Mesothelial cell of epicardium (in vitro differentiated cells): ENCODE data around the gene ARHGAP22. TPM values are rescaled to one million over a fixed set of nuclear protein-coding genes. Genes with fewer than 3 reads are reported as not detected.

ENCODE experiments used
- DNase-seq, 2 experiments: peaks; one replicate each; pipeline ENCODE4 v3.0.0; 2021; ENCODE audit warnings: low spot score in 2 of 2; ENCODE audit not compliant: unreplicated experiment in 2 of 2
- H3K27ac Mint-ChIP-seq: 2 replicates; pipeline ENCODE4 v1.8.0; 2021; ENCODE audit warnings: mixed read lengths
- H3K27me3 Mint-ChIP-seq: 2 replicates; pipeline ENCODE4 v1.8.0; 2021; ENCODE audit warnings: low read depth, mixed read lengths
- H3K36me3 Mint-ChIP-seq: 2 replicates; pipeline ENCODE4 v1.8.0; 2021; ENCODE audit warnings: mixed read lengths
- H3K4me1 Mint-ChIP-seq: 2 replicates; pipeline ENCODE4 v1.8.0; 2021; ENCODE audit warnings: mixed read lengths
- H3K4me3 Mint-ChIP-seq: 2 replicates; pipeline ENCODE4 v1.8.0; 2021; ENCODE audit warnings: mild to moderate bottlenecking, moderate library complexity, mixed read lengths
- H3K9me3 Mint-ChIP-seq: 2 replicates; pipeline ENCODE4 v1.8.0; 2021; ENCODE audit warnings: mixed read lengths
- total RNA-seq: library from RNA; stranded (reverse); gene quantifications from 3 replicates; pipeline ENCODE4 v1.2.1, GENCODE V29; 2021
- TF ChIP-seq, protein P1 (sequence below): fragments of 200-600 bp; sonication (generic); IDR thresholded peaks from one replicate; pipeline ENCODE4 v1.5.0; 2021; ENCODE audit warnings: antibody characterized with exemption; ENCODE audit not compliant: unreplicated experiment

Gene ARHGAP22
- total RNA-seq, 1 donor from 2014 or later: 2.9 TPM

DNA sequence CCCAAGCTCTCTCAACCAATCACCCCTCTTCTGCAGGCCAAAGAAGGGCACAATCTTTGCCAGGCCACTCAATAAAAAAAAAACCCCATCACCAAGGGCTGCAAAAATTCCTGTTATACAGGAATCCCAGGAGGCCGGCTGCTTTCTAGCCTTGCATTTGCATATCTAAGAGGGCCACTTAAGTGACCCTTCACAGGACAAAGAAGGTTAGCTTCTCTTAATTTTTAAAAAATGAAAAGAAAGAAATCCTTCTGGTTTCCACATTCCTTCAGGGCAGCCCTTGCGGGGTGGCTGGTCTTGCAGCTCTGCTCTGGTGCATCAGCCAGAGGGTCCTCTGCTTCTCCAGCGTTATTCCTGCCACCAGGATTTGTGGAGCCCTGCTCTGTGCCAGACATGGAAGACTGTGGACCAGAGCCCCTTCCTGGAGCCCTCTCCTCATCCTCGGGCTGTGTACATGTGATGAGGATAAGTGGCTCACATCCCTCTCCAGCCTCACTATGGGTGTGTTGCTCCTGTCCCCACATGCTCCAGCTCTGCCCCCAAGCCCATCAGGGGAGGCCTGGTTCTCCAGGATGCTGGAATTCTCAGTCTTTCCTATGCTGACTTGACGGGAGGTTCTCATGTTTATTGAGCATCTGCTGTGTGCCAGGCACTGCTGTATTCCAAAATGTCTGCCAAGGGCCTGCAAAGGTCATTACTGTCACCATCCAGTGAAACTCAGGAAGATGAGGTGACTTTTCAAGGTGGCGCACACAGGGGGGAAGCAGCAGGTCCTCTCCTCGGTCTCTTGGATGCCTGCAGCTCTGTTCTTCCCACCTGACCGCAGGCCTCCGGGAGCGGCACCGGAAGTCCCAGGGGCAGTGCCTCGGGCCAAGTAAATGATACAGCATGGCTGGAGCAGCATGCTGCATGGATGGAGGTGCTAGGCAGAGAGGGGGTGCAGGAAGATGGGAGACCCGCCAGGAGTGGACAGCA is 67.7 kb downstream of the ARHGAP22 start:
- Mint-ChIP-seq H3K4me1 (peaks cover 16% of the 10 kb centered on the region), H3K27me3 (no peaks in the 10 kb centered on the region), H3K9me3 (peaks cover 4% of the 10 kb centered on the region), H3K27ac (no peak overlapping the region), H3K36me3 (no peaks in the 10 kb centered on the region), H3K4me3 (no peak overlapping the region)
- no peak for DNase-seq
- TF ChIP-seq, protein P1, sequence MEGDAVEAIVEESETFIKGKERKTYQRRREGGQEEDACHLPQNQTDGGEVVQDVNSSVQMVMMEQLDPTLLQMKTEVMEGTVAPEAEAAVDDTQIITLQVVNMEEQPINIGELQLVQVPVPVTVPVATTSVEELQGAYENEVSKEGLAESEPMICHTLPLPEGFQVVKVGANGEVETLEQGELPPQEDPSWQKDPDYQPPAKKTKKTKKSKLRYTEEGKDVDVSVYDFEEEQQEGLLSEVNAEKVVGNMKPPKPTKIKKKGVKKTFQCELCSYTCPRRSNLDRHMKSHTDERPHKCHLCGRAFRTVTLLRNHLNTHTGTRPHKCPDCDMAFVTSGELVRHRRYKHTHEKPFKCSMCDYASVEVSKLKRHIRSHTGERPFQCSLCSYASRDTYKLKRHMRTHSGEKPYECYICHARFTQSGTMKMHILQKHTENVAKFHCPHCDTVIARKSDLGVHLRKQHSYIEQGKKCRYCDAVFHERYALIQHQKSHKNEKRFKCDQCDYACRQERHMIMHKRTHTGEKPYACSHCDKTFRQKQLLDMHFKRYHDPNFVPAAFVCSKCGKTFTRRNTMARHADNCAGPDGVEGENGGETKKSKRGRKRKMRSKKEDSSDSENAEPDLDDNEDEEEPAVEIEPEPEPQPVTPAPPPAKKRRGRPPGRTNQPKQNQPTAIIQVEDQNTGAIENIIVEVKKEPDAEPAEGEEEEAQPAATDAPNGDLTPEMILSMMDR: no peak

DNA sequence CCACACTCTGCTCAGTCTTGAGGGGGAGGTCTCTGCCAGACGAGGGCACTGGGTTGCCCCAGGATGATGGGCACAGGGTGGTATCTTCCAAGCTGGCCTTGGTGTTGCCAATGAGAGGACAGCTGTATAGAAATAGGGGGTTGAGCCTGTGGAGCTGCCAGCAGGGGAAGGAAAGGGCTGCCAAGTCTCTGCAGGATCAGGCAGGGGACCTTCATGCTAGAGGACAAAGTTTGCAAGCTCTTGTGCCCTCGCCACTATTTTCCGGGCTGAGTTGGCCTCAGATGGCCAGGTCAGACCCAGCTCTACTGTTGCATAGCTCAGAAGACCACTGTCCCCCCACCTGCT is 68.7 kb downstream of the ARHGAP22 start:
- no peaks in the 10 kb centered on the region for H3K27me3 Mint-ChIP-seq
- no peak overlapping the region for H3K4me3 Mint-ChIP-seq
- DNase-seq: no peak
- no peaks in the 10 kb centered on the region for H3K36me3 Mint-ChIP-seq
- H3K27ac Mint-ChIP-seq: no peak overlapping the region
- peaks cover 4% of the 10 kb centered on the region for H3K9me3 Mint-ChIP-seq
- TF ChIP-seq, protein P1: no peak
- H3K4me1 Mint-ChIP-seq: peaks cover 9% of the 10 kb centered on the region

DNA sequence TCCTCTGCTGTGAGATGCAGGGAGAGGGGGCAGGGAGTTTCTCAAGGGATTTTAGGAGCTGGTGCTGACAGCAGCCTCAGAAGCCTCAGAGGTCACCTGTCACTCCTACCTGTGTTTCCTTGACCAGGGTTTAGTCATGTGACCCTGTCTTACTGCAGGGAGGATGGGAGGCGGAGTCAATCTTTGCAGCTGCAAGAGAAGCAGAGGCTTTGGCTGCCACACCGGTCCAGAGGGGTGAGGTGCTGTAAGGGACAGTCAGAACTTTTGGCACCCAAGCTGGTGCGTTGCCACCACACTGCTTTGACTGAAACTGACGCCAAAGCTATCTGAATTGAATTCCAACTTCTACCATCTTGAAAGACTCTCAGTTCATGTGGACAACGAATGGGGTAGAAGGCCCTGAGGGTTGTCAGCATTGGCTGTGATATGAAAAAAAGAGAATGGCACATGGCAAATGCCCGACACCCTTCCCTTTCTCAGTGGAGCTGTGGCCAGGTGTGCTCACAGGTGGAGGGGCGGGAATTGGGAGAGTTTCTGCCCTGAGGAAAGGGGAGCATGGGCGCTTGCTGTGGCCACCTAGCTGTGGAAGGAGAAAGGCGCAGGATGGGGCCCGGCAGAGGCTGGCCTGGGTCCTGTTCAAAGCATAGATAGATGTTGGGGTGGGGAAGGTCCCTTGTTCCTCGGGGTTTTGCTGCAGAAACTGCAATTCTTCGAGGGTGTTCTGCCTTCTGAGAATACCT is 69.3 kb downstream of the ARHGAP22 start:
- TF ChIP-seq, protein P1: no peak
- Mint-ChIP-seq H3K27me3 (no peaks in the 10 kb centered on the region), H3K4me3 (no peak overlapping the region), H3K27ac (no peak overlapping the region), H3K9me3 (peaks cover 4% of the 10 kb centered on the region), H3K4me1 (peaks cover 6% of the 10 kb centered on the region), H3K36me3 (no peaks in the 10 kb centered on the region)
- DNase-seq: no peak

DNA sequence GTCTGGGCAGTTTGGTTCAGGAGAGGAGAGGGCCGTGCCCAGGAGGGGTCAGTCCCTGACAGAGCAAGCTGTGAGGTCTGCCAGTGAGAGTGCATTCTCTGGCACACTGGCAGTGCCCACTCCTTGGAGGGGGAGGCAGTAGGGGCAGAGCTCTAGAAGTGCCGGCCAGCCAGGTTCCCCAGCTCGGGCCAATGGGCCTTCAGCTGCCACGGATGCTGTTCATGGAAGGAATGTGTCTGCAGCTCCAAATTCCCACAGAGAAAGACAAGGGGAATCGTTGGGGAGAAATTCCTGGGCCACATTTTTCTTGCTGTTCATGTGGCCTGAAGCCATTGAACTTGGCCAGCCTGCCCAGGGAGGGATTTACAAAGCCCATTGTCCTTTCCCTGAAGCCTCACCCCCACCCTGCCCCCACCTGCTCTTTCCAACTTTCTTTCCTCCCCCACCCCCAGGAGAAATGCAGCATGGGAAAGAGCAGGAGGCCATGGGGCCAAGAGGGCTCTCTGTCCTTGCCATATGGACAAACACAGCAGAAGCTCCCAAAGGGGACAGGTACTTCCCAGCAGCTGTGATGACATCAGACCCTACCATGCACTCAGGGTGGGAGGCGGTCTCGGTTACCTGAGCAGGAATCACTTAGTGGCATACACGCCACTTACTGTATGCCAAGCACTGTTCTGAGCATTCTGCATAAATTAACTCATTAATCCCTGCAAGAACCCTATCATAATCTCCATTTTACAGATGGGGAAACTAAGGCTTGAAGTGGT is 70.7 kb downstream of the ARHGAP22 start:
- H3K27ac Mint-ChIP-seq: no peak overlapping the region
- DNase-seq: no peak

DNA sequence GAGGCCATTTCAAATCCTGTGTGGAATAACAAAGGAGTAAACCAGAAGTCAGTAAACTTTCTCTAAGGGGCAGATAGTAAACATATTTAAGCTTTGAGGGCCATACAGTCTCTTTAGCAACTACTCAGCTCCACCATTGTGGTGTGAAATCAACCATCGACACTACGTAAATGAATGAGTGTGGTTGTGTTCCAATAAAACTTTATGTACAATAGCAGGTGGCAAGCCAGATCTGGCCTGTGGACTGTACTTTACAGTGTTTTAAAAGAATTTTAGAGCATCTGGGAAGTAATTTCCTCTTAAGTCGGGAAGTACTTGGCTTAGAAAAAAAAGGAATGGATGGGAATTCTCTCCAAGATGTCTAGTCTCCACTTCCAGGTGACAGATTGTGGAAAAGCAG is 71.3 kb downstream of the ARHGAP22 start:
- H3K27me3 Mint-ChIP-seq: peaks cover 7% of the 10 kb centered on the region
- peaks cover 4% of the 10 kb centered on the region for H3K9me3 Mint-ChIP-seq
- H3K4me1 Mint-ChIP-seq: peaks cover 5% of the 10 kb centered on the region
- no peak for DNase-seq
- H3K36me3 Mint-ChIP-seq: no peaks in the 10 kb centered on the region
- no peak overlapping the region for H3K27ac Mint-ChIP-seq
- TF ChIP-seq, protein P1: no peak
- no peak overlapping the region for H3K4me3 Mint-ChIP-seq

More for the DNA sequence above, 70.7 kb downstream of the ARHGAP22 start:
- Mint-ChIP-seq H3K27me3 (peaks cover 5% of the 10 kb centered on the region), H3K4me3 (no peak overlapping the region), H3K9me3 (peaks cover 4% of the 10 kb centered on the region), H3K36me3 (no peaks in the 10 kb centered on the region), H3K4me1 (peaks cover 5% of the 10 kb centered on the region)
- TF ChIP-seq, protein P1: no peak
